ENCODE measurements around the gene EHF. TPM values are rescaled to one million over a fixed set of nuclear protein-coding genes. Genes with fewer than 3 reads are reported as not detected.

Gene EHF
- total RNA-seq, 2 donors from 2014 or later = 0.22 TPM; not detected in 1

DNA sequence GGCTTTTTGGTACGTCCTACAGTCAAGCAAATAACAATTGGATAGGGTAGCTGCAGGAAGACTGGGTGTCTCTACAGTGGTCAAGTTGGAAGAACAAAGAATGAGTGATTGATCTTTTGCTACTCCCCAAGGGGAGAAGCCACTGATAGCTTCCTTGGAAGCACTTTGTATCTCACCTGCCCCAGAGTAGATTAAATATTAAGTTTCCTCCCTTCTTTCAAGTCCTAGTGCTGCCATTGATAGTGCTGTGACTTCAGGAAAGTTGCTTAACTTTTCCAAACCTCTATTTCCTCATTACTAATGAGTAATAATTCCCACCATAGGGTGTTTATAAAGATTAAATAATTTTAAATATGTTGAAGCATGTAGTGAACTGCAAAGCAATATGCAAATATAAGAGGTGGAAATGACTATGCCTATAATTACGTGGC, 35.6 kb upstream of the EHF start:
- Histone ChIP-seq H3K4me1 (ENCODE audit: control insufficient read depth, insufficient read depth, low read length) (peaks cover 5% of the 10 kb centered on the region), H3K27ac (ENCODE audit: low read depth, low read length) (no peak overlapping the region), H3K4me3 (ENCODE audit: low read length) (no peak overlapping the region), H3K9ac (ENCODE audit: extremely low read depth, low read length, poor library complexity, severe bottlenecking) (no peak overlapping the region), H3K36me3 (ENCODE audit: control insufficient read depth, insufficient read depth, low read length) (no peaks in the 10 kb centered on the region), H3K9me3 (ENCODE audit: control insufficient read depth, low read length) (no peaks in the 10 kb centered on the region), H3K27me3 (ENCODE audit: control insufficient read depth, insufficient read depth, low read length, poor library complexity, severe bottlenecking) (peaks cover 51% of the 10 kb centered on the region)
- no peak for DNase-seq
- H3K9me3 Mint-ChIP-seq = no peaks in the 10 kb centered on the region
- WGBS, 2 experiments (ENCODE audit: insufficient coverage in 1 of 2, insufficient read length in 1 of 2) = 63 to 90% methylated on average over 1 to 2 of the region's 2 CpGs
- H3K27ac Mint-ChIP-seq = peak overlapping the region; percentile 13
- no peak overlapping the region for H3K4me3 Mint-ChIP-seq
- TF ChIP-seq, protein P1, sequence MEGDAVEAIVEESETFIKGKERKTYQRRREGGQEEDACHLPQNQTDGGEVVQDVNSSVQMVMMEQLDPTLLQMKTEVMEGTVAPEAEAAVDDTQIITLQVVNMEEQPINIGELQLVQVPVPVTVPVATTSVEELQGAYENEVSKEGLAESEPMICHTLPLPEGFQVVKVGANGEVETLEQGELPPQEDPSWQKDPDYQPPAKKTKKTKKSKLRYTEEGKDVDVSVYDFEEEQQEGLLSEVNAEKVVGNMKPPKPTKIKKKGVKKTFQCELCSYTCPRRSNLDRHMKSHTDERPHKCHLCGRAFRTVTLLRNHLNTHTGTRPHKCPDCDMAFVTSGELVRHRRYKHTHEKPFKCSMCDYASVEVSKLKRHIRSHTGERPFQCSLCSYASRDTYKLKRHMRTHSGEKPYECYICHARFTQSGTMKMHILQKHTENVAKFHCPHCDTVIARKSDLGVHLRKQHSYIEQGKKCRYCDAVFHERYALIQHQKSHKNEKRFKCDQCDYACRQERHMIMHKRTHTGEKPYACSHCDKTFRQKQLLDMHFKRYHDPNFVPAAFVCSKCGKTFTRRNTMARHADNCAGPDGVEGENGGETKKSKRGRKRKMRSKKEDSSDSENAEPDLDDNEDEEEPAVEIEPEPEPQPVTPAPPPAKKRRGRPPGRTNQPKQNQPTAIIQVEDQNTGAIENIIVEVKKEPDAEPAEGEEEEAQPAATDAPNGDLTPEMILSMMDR (conservative IDR thresholded peaks at IDR 0.05) = no peak
- H3K4me1 Mint-ChIP-seq = peaks cover 23% of the 10 kb centered on the region
- H3K27me3 Mint-ChIP-seq (ENCODE audit: insufficient read depth) = peaks cover 49% of the 10 kb centered on the region
- H3K36me3 Mint-ChIP-seq (ENCODE audit: low read depth) = no peaks in the 10 kb centered on the region

DNA sequence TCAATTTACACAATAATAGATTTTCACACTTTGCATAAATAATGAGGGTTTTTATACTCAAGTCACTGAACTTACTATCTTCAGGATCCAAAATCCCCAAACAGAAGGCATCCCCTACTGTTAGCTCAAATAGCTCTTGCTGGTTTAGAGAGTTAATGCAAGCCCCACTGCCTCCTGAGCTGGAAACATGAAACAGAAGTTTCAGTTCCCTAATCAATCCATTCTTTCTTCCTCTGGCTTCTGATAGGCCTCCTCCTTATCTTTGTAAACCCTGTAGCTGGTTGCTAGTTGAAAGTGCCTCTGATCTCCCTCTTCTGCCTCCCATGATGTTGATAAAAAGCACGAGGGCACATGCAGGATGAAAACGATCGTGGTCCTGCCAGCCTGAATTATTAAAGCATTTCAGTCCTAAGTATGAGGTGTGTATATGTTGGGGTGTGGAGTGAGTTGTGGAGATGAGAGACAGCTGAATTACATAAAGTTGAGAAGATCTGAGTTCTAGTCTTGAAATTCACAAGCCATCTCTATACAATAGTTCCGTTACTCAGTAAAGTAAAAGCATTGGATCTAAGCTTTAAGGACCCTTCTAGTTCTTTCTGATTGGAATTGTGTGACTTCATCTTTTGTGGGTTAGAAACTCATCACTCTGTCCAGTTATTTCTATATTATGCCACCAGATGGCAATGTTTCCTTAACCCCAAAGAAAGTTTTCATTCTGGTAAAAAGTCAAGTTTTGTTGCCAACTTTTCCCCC, 35.0 kb upstream of the EHF start:
- Histone ChIP-seq H3K4me1 (ENCODE audit: control insufficient read depth, insufficient read depth, low read length) (peaks cover 5% of the 10 kb centered on the region), H3K36me3 (ENCODE audit: control insufficient read depth, insufficient read depth, low read length) (no peaks in the 10 kb centered on the region), H3K9me3 (ENCODE audit: control insufficient read depth, low read length) (no peaks in the 10 kb centered on the region), H3K27ac (ENCODE audit: low read depth, low read length) (no peak overlapping the region), H3K27me3 (ENCODE audit: control insufficient read depth, insufficient read depth, low read length, poor library complexity, severe bottlenecking) (peaks cover 49% of the 10 kb centered on the region), H3K9ac (ENCODE audit: extremely low read depth, low read length, poor library complexity, severe bottlenecking) (no peak overlapping the region), H3K4me3 (ENCODE audit: low read length) (no peak overlapping the region)
- H3K27ac Mint-ChIP-seq = peak overlapping the region; percentile 28
- TF ChIP-seq, protein P1 (conservative IDR thresholded peaks at IDR 0.05) = peak; percentile 85
- H3K4me3 Mint-ChIP-seq = no peak overlapping the region
- peaks cover 23% of the 10 kb centered on the region for H3K4me1 Mint-ChIP-seq
- no peak for DNase-seq
- 29 to 33% methylated on average over 1 to 4 of the region's 4 CpGs for WGBS, 2 experiments (ENCODE audit: insufficient coverage in 1 of 2, insufficient read length in 1 of 2)
- peaks cover 48% of the 10 kb centered on the region for H3K27me3 Mint-ChIP-seq (ENCODE audit: insufficient read depth)
- no peaks in the 10 kb centered on the region for H3K36me3 Mint-ChIP-seq (ENCODE audit: low read depth)
- no peaks in the 10 kb centered on the region for H3K9me3 Mint-ChIP-seq

DNA sequence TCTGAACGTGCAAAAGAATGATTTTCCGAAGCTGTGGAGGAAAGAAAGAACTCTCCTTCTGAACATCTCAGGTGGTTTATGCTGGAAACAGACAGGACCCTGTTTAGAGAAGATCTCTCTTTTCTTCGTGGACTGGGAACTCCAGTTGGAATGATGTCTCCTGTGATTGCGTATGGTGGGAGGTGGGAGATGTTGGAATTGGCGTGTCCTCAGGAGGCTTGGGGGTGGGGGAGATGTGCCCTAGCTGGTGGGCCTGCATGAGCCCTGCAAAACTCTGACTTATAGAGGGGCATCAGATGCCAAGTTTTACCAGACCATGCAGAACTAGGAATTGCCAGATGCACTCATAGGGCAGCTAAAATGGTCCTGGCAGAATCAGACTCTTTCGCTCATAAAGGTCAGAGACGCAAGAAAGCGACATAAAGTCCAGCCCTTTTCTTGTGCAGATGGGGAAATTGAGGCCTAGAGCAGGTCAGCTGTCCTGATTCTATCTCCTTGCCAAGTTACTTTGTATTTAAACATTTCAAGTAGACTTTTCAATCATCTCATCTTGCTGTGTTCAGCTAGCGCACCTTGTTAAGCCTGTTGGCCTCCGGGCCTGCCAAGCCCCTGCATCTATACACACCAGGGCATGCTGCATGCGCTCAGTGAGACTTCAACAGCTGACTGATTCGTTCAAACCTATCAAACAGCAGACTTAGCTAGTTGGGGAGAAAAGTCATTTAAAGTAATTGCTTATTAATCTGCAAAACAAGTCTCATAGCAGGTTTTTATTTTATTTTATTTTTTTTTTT, 34.2 kb upstream of the EHF start:
- Mint-ChIP-seq H3K27me3 (ENCODE audit: insufficient read depth) (peaks cover 40% of the 10 kb centered on the region), H3K4me1 (peaks cover 23% of the 10 kb centered on the region), H3K27ac (no peak overlapping the region), H3K9me3 (no peaks in the 10 kb centered on the region), H3K4me3 (no peak overlapping the region), H3K36me3 (ENCODE audit: low read depth) (no peaks in the 10 kb centered on the region)
- no peak for DNase-seq
- no peaks in the 10 kb centered on the region for H3K36me3 ChIP-seq (ENCODE audit: control insufficient read depth, insufficient read depth, low read length)
- peaks cover 49% of the 10 kb centered on the region for H3K27me3 ChIP-seq (ENCODE audit: control insufficient read depth, insufficient read depth, low read length, poor library complexity, severe bottlenecking)
- TF ChIP-seq, protein P1 (conservative IDR thresholded peaks at IDR 0.05) = peak; percentile 9
- 61 to 75% methylated on average over 6 to 12 of the region's 12 CpGs for WGBS, 2 experiments (ENCODE audit: insufficient coverage in 1 of 2, insufficient read length in 1 of 2)
- peaks cover 5% of the 10 kb centered on the region for H3K4me1 ChIP-seq (ENCODE audit: control insufficient read depth, insufficient read depth, low read length)
- H3K4me3 ChIP-seq (ENCODE audit: low read length) = no peak overlapping the region
- no peak overlapping the region for H3K27ac ChIP-seq (ENCODE audit: low read depth, low read length)
- no peak overlapping the region for H3K9ac ChIP-seq (ENCODE audit: extremely low read depth, low read length, poor library complexity, severe bottlenecking)
- H3K9me3 ChIP-seq (ENCODE audit: control insufficient read depth, low read length) = no peaks in the 10 kb centered on the region
